ENCODE results near the gene CFAP61.

Gene CFAP61

DNA sequence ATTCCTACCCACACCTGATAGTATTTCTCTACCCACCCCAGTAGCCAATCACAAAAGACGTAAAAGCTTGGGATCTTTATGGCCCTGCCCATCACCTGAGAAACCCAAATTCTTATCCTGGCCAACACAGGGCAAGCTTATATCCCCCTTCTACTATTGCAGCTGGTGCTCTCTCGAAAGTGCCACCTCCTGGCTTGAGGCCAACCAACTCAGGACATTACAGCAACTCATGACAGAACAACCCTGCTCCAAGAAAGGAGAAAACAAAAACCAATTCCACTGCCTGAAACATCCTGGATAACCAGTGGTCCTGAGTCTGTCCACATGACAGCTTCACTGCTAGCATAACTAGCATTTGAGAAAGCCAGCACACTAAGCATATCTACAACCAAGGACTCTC lies 97.9 kb downstream of the CFAP61 start:
- Histone ChIP-seq H3K9me2 (replicated peaks; ENCODE audit: insufficient read depth, low read length) (no peaks in the 10 kb centered on the region), H3K36me3 (ENCODE audit: low read length) (no peaks in the 10 kb centered on the region)
- TF ChIP-seq EZH2phosphoT487 (conservative IDR thresholded peaks at IDR 0.05; ENCODE audit: low read length) = no peak
- TF ChIP-seq, protein P1, sequence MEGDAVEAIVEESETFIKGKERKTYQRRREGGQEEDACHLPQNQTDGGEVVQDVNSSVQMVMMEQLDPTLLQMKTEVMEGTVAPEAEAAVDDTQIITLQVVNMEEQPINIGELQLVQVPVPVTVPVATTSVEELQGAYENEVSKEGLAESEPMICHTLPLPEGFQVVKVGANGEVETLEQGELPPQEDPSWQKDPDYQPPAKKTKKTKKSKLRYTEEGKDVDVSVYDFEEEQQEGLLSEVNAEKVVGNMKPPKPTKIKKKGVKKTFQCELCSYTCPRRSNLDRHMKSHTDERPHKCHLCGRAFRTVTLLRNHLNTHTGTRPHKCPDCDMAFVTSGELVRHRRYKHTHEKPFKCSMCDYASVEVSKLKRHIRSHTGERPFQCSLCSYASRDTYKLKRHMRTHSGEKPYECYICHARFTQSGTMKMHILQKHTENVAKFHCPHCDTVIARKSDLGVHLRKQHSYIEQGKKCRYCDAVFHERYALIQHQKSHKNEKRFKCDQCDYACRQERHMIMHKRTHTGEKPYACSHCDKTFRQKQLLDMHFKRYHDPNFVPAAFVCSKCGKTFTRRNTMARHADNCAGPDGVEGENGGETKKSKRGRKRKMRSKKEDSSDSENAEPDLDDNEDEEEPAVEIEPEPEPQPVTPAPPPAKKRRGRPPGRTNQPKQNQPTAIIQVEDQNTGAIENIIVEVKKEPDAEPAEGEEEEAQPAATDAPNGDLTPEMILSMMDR (IDR thresholded peaks at IDR 0.05; ENCODE audit: insufficient read depth, low read length, poor library complexity, severe bottlenecking) = no peak

DNA sequence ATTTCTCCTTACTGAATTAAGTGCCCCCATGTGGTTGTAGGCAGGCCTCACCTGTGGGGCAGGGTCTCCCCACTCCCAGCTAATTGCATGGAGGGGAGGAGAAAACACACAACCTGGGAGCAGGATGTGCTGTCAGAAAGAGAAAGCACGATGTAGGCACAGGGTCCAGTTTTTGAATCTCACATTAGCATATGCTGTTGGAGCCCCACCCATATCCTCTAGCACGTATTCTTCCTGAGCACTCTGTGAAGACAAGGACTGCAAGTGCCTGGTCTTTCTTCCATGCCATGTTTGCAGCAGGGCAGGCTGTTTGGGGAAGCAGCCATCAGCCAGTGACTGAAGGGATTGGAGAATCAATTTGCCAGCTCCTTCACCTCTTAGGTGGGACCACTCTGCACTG lies 108.2 kb downstream of the CFAP61 start:
- no peaks in the 10 kb centered on the region for H3K9me3 ChIP-seq (ENCODE audit: insufficient read depth, low read length)
- no peak overlapping the region for H2AFZ ChIP-seq (ENCODE audit: low read depth, low read length, severe bottlenecking)
- H3K4me2 ChIP-seq (ENCODE audit: low read depth, low read length, poor library complexity, severe bottlenecking) = no peak overlapping the region
- H3F3A ChIP-seq (ENCODE audit: insufficient read depth) = no peaks in the 10 kb centered on the region
- H4K20me1 ChIP-seq (ENCODE audit: low read depth, low read length) = no peaks in the 10 kb centered on the region; the same call in 1 of the 2 replicates
- H3K4me3 ChIP-seq (ENCODE audit: insufficient read depth, low read length, poor library complexity, severe bottlenecking) = no peak overlapping the region
- H3K9ac ChIP-seq (ENCODE audit: low read length) = no peak overlapping the region
- H3K27me3 ChIP-seq (ENCODE audit: low read length) = no peaks in the 10 kb centered on the region
- H3K9me2 ChIP-seq (replicated peaks; ENCODE audit: insufficient read depth, low read length) = no peaks in the 10 kb centered on the region
- TF ChIP-seq, protein P1 (IDR thresholded peaks at IDR 0.05; ENCODE audit: insufficient read depth, low read length, poor library complexity, severe bottlenecking) = no peak
- no peak for TF ChIP-seq EZH2phosphoT487 (conservative IDR thresholded peaks at IDR 0.05; ENCODE audit: low read length)
- H3K79me2 ChIP-seq (ENCODE audit: insufficient read depth, low read length) = no peaks in the 10 kb centered on the region
- H3K27ac ChIP-seq (ENCODE audit: low read depth, low read length) = no peak overlapping the region
- no peaks in the 10 kb centered on the region for H3K36me3 ChIP-seq (ENCODE audit: low read length)

More for the DNA sequence above, 97.9 kb downstream of the CFAP61 start:
- H3K4me3 ChIP-seq (ENCODE audit: insufficient read depth, low read length, poor library complexity, severe bottlenecking) = no peak overlapping the region
- no peaks in the 10 kb centered on the region for H3K79me2 ChIP-seq (ENCODE audit: insufficient read depth, low read length)
- no peaks in the 10 kb centered on the region for H3K9me3 ChIP-seq (ENCODE audit: insufficient read depth, low read length)
- H3K9ac ChIP-seq (ENCODE audit: low read length) = no peak overlapping the region
- H3K4me2 ChIP-seq (ENCODE audit: low read depth, low read length, poor library complexity, severe bottlenecking) = no peak overlapping the region
- no peaks in the 10 kb centered on the region for H3F3A ChIP-seq (ENCODE audit: insufficient read depth)
- H2AFZ ChIP-seq (ENCODE audit: low read depth, low read length, severe bottlenecking) = no peak overlapping the region
- H3K27ac ChIP-seq (ENCODE audit: low read depth, low read length) = no peak overlapping the region
- no peaks in the 10 kb centered on the region for H3K27me3 ChIP-seq (ENCODE audit: low read length)
- no peaks in the 10 kb centered on the region for H4K20me1 ChIP-seq (ENCODE audit: low read depth, low read length)

DNA sequence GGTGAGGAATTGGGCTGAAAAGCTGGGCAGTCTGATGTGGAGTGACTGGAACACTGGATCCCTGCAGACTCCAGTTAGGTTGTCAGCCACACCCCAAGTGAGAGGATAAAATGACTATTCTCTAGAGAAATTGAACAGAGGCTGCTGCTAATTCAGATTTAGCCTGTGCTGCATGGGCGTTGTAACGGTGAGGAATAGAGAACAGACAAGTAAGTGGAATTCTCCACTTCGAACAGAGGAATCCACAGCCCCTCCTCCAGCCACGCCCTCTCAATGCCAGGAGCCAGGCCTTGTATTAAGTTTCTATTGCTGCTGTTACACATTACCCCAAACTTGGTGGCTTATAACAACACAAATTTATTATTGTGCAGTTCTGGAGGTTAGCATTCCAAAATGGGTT lies 109.3 kb downstream of the CFAP61 start:
- Histone ChIP-seq H3K27me3 (ENCODE audit: low read length) (no peaks in the 10 kb centered on the region), H3K27ac (ENCODE audit: low read depth, low read length) (no peak overlapping the region)
- no peak for TF ChIP-seq EZH2phosphoT487 (conservative IDR thresholded peaks at IDR 0.05; ENCODE audit: low read length)
- TF ChIP-seq, protein P1 (IDR thresholded peaks at IDR 0.05; ENCODE audit: insufficient read depth, low read length, poor library complexity, severe bottlenecking) = no peak

More for the DNA sequence above, 109.3 kb downstream of the CFAP61 start:
- Histone ChIP-seq H4K20me1 (ENCODE audit: low read depth, low read length) (no peaks in the 10 kb centered on the region; the same call in 1 of the 2 replicates), H3F3A (ENCODE audit: insufficient read depth) (no peaks in the 10 kb centered on the region), H3K9me3 (ENCODE audit: insufficient read depth, low read length) (no peaks in the 10 kb centered on the region), H3K9me2 (replicated peaks; ENCODE audit: insufficient read depth, low read length) (no peaks in the 10 kb centered on the region), H3K79me2 (ENCODE audit: insufficient read depth, low read length) (no peaks in the 10 kb centered on the region), H3K4me2 (ENCODE audit: low read depth, low read length, poor library complexity, severe bottlenecking) (no peak overlapping the region), H3K9ac (ENCODE audit: low read length) (no peak overlapping the region), H2AFZ (ENCODE audit: low read depth, low read length, severe bottlenecking) (no peak overlapping the region), H3K36me3 (ENCODE audit: low read length) (no peaks in the 10 kb centered on the region), H3K4me3 (ENCODE audit: insufficient read depth, low read length, poor library complexity, severe bottlenecking) (no peak overlapping the region)
